T-cell (primary cell): Measurements from ENCODE around the gene MPHOSPH8. TPM values are rescaled to one million over a fixed set of nuclear protein-coding genes. Genes with fewer than 3 reads are reported as not detected.

Experiments used
- ATAC-seq, 4 experiments: fragments of 200-7000 bp in 3 of 4; fragments of 150-1000 bp in 1 of 4; cut with Tn5 transposase; replicated peaks in 1 of 4; 1 replicate in 3 of 4; 2 replicates in 1 of 4; pipeline ENCODE4 v1.10.0; 2021; ENCODE audit warnings: moderate library complexity in 3 of 4, mild to moderate bottlenecking in 2 of 4, moderate number of reproducible peaks in 1 of 4
- CTCF ChIA-PET, 2 donors: fragments of 300-600 bp; sonication (Branson Sonifier 250); formaldehyde crosslinking; loops; one replicate each; lab custom pipeline; 2022; ENCODE audit warnings: antibody characterized with exemption in 2 of 2; lab: Charles Lee
- POLR2A ChIA-PET, 2 donors: fragments of 300-600 bp; sonication (Branson Sonifier 250); formaldehyde crosslinking; loops; one replicate each; lab custom pipeline; 2022; ENCODE audit warnings: antibody characterized with exemption in 2 of 2; lab: Charles Lee
- DNase-seq, 35 experiments: peaks; one replicate each; pipeline versions ENCODE4 v3.0.0 to v3.0.0-alpha.2; 2013 to 2023
- H3K27ac ChIP-seq: one replicate; pipeline ENCODE4 v1.5.1; 2013; ENCODE audit warnings: low read length
- H3K27me3 ChIP-seq, 2 experiments: replicated peaks in 1 of 2; 1 replicate in 1 of 2; 2 replicates in 1 of 2; pipeline versions ENCODE4 v1.6.1 to v1.7.0; 2013; ENCODE audit warnings: low read length in 1 of 2, mixed read lengths in 1 of 2; ENCODE audit not compliant: control insufficient read depth in 2 of 2, insufficient read depth in 2 of 2; ENCODE audit errors: extremely low read depth in 1 of 2
- H3K36me3 ChIP-seq, 2 donors: 1 replicate in 1 of 2; 2 replicates in 1 of 2; pipeline versions ENCODE4 v1.6.1 to v1.7.0; 2013; ENCODE audit warnings: low read length in 1 of 2; ENCODE audit not compliant: control insufficient read depth in 2 of 2, insufficient read depth in 1 of 2; ENCODE audit errors: extremely low read depth in 1 of 2
- H3K4me1 ChIP-seq, 2 experiments: 1 replicate in 1 of 2; 2 replicates in 1 of 2; pipeline versions ENCODE4 v1.6.1 to v1.7.0; 2013; ENCODE audit warnings: low read length in 2 of 2, mixed read lengths in 1 of 2; ENCODE audit not compliant: insufficient read depth in 2 of 2, control insufficient read depth in 1 of 2; ENCODE audit errors: extremely low read depth in 1 of 2
- H3K4me3 ChIP-seq, 2 donors: 1 replicate in 1 of 2; 2 replicates in 1 of 2; pipeline versions ENCODE4 v1.5.1 to v1.7.0; 2013; ENCODE audit warnings: mild to moderate bottlenecking in 2 of 2, low read length in 1 of 2, moderate library complexity in 1 of 2; ENCODE audit not compliant: control insufficient read depth in 1 of 2; ENCODE audit errors: extremely low read depth in 1 of 2
- H3K9me3 ChIP-seq: 2 replicates; pipeline ENCODE4 v1.7.0; 2013
- H3K27ac Mint-ChIP-seq, 2 donors: one replicate each; pipeline ENCODE4 v1.8.0; 2020 to 2021; ENCODE audit warnings: mild to moderate bottlenecking in 2 of 2, mixed read lengths in 2 of 2
- H3K27me3 Mint-ChIP-seq, 2 donors: one replicate each; pipeline ENCODE4 v1.8.0; 2021 to 2022; ENCODE audit warnings: mixed read lengths in 2 of 2
- H3K36me3 Mint-ChIP-seq: one replicate; pipeline ENCODE4 v1.8.0; 2021; ENCODE audit warnings: mixed read lengths
- H3K4me1 Mint-ChIP-seq, 3 donors: one replicate each; pipeline ENCODE4 v1.8.0; 2020 to 2022; ENCODE audit warnings: mixed read lengths in 3 of 3, mild to moderate bottlenecking in 1 of 3
- H3K4me3 Mint-ChIP-seq, 3 donors: one replicate each; pipeline ENCODE4 v1.8.0; 2020 to 2022; ENCODE audit warnings: mild to moderate bottlenecking in 3 of 3, mixed read lengths in 3 of 3, moderate library complexity in 3 of 3
- H3K9me3 Mint-ChIP-seq, 3 donors: one replicate each; pipeline ENCODE4 v1.8.0; 2020 to 2022; ENCODE audit warnings: mixed read lengths in 3 of 3
- WGBS: methylation state at CpG from one replicate; pipeline ENCODE4 v1.1.5; 2013; ENCODE audit warnings: missing lambda C conversion rate; ENCODE audit not compliant: insufficient coverage; 5-methylcytosine and 5-hydroxymethylcytosine counted together
- total RNA-seq, 35 experiments: library from RNA in 6 of 35; stranded (reverse) in 6 of 35; fragments of 120-200 nt in 1 of 35; gene quantifications; one replicate each; pipeline versions ENCODE4 v1.2.1 to v1.2.4 and lab custom pipeline; 2013 to 2026

The MPHOSPH8 gene
- total RNA-seq, 5 donors from 2014 or later (not counting 1 experiment from before 2014, with no cell fraction given) = 64.5 to 91.3 (median 84.1) TPM

DNA sequence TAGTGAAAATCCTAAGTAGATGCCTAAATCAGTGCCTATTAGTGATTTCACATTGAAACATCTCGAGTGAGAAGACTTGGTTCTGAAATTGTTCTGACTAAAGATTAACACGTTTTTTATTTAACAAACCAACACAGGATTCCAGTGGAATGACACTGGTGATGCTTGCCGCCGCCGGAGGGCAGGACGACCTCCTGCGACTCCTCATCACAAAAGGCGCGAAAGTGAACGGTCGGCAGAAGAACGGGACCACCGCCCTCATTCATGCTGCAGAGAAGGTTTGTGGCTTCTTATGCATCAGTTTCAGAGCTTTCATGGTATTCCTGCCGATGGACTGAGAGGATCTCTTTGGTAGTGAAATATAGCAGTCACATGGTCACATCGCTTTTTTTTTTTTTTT is 28.1 kb downstream of the MPHOSPH8 start:
- DNase-seq = no peak
- WGBS = 99% methylated on average over 12 of the region's 15 CpGs
- Mint-ChIP-seq H3K27ac (no peak overlapping the region), H3K4me1 (peaks cover 3 to 7% (median 4%) of the 10 kb centered on the region in 3 donors), H3K4me3 (no peak overlapping the region), H3K9me3 (no peaks in the 10 kb centered on the region), H3K36me3 (peaks cover 63% of the 10 kb centered on the region), H3K27me3 (no peaks in the 10 kb centered on the region)
- Histone ChIP-seq H3K27ac (no peak overlapping the region), H3K27me3 (no peaks in the 10 kb centered on the region), H3K9me3 (no peaks in the 10 kb centered on the region), H3K36me3 (peaks cover 10 to 76% of the 10 kb centered on the region in 2 donors), H3K4me3 (no peak overlapping the region), H3K4me1 (no peaks in the 10 kb centered on the region)
- ChIA-PET POLR2A (interaction anchor here in 1 of 2 donors (0.6 kb wide), 1 partner anchor 1705 kb away, joined by 5 read pairs; no protein-coding TSS in a partner anchor), CTCF (no interaction called here)
- no peak for ATAC-seq

DNA sequence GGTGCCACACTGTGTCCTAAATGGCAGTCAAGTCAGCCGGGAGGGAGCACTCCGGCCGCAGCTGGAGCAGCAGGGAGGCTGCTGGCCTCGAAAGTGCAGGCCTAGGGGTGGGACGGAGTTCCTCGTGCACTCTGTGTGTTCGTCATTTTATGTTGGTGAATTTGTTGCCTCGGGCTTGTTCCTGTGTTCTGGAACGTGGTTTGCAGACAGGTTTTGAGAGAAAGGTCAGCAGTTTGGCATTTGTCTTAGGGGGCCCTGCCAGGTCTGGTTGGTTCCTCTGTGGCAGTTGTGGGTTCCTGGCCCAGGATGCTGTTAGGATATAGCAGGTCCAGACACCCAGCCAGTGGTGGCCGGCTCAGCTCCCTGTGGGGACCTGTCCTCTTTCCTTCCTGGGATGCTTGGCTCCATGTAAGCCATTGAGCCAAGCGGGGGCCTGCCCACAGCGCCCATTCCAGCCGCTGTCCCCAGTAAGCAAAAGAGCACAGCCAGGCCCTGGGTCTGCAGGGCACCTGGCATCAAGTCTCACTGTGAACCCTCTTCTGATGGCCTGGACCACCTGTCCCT is 30.0 kb downstream of the MPHOSPH8 start:
- no peak overlapping the region for H3K4me3 Mint-ChIP-seq
- DNase-seq = no peak
- WGBS = 92% methylated on average over 13 of the region's 13 CpGs
- Histone ChIP-seq H3K27me3 (no peaks in the 10 kb centered on the region), H3K36me3 (peaks cover 14 to 86% of the 10 kb centered on the region in 2 donors), H3K4me1 (no peaks in the 10 kb centered on the region), H3K27ac (no peak overlapping the region), H3K4me3 (no peak overlapping the region), H3K9me3 (no peaks in the 10 kb centered on the region)
- H3K27me3 Mint-ChIP-seq = no peaks in the 10 kb centered on the region
- CTCF ChIA-PET = no interaction called here
- peak overlapping the region in 1 of 2 donors; percentile 48 for H3K27ac Mint-ChIP-seq
- H3K9me3 Mint-ChIP-seq = no peaks in the 10 kb centered on the region
- peak in 1 of 4 experiments; percentile 17 for ATAC-seq
- POLR2A ChIA-PET = no interaction called here
- peaks cover 3 to 7% (median 4%) of the 10 kb centered on the region in 3 donors for H3K4me1 Mint-ChIP-seq
- H3K36me3 Mint-ChIP-seq = peaks cover 71% of the 10 kb centered on the region

DNA sequence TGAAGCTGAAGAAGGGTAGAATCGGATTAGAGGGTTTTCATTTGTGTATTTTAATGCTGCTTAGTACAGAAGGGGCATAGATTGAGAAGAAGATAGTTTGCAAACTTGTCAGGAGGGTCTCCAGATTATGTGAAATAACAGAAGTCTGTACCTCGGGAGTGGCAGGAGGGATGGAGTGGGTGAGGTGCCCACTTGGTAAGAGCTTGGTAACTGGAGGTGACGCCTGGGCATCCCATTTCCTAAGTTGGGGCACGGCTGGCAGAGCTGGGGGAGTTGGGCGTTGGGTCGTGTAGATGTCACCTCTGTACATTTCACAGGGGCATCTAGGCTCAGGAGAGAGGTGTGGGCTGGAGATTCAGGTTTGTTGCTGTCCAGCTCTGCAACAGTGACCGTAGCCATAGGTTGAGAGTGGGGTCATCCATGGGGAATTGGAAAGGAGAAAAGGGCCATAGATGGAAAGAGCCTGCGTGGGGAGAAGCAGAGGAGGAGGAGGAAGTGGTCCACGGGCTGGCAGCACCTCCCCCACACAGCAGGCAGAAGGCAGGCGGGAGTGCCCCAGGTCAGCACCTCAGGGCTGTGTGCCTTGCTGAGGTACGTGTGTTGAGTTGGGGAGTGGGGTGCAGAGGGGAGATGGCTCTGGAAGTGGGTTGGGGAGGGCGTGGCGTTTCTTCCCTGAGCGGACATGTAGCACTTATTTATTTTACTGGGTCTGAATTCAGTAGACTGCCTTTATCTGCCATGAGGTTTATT is 31.2 kb downstream of the MPHOSPH8 start:
- ChIA-PET POLR2A (no interaction called here), CTCF (no interaction called here)
- Mint-ChIP-seq H3K9me3 (no peaks in the 10 kb centered on the region), H3K4me3 (no peak overlapping the region), H3K36me3 (peaks cover 70% of the 10 kb centered on the region), H3K27ac (peak overlapping the region; percentile 47 to 71), H3K4me1 (peaks cover 3 to 7% (median 4%) of the 10 kb centered on the region in 3 donors), H3K27me3 (no peaks in the 10 kb centered on the region)
- Histone ChIP-seq H3K36me3 (peaks cover 22 to 86% of the 10 kb centered on the region in 2 donors), H3K9me3 (no peaks in the 10 kb centered on the region), H3K27ac (no peak overlapping the region), H3K4me1 (no peaks in the 10 kb centered on the region), H3K27me3 (no peaks in the 10 kb centered on the region), H3K4me3 (no peak overlapping the region)
- 96% methylated on average over 9 of the region's 14 CpGs for WGBS
- no peak for DNase-seq
- no peak for ATAC-seq

DNA sequence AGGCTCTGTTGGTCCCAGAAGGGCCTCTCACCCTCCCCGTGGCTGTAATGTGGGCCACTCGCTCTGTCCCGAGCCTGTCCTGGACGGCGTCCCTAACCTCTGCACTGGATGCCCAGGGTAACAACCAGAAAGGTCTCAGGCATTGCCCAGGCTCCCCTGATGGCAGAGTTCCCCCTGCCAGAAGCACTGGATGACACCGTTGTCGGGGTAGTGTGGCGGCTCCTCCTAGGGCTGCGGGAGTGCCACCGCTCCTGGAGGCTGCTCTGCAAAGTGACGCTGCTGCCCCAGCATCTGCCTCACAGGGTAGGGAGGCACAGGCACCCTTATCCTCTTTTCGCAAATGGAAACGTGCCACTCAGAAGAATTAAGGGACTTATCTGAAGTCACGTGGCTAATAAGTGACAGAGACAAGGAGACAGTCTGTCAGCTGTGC is 32.0 kb downstream of the MPHOSPH8 start:
- no peak overlapping the region for H3K27ac Mint-ChIP-seq
- DNase-seq (no peak), ATAC-seq (no peak)
- Histone ChIP-seq H3K27ac (no peak overlapping the region), H3K9me3 (no peaks in the 10 kb centered on the region), H3K4me3 (no peak overlapping the region), H3K27me3 (no peaks in the 10 kb centered on the region), H3K36me3 (peaks cover 24 to 92% of the 10 kb centered on the region in 2 donors), H3K4me1 (no peaks in the 10 kb centered on the region)
- no peaks in the 10 kb centered on the region for H3K27me3 Mint-ChIP-seq
- H3K4me1 Mint-ChIP-seq = peaks cover 3 to 7% (median 4%) of the 10 kb centered on the region in 3 donors
- H3K4me3 Mint-ChIP-seq = no peak overlapping the region
- ChIA-PET POLR2A (no interaction called here), CTCF (no interaction called here)
- H3K36me3 Mint-ChIP-seq = peaks cover 74% of the 10 kb centered on the region
- H3K9me3 Mint-ChIP-seq = no peaks in the 10 kb centered on the region
- WGBS = 96% methylated on average over 14 of the region's 14 CpGs

DNA sequence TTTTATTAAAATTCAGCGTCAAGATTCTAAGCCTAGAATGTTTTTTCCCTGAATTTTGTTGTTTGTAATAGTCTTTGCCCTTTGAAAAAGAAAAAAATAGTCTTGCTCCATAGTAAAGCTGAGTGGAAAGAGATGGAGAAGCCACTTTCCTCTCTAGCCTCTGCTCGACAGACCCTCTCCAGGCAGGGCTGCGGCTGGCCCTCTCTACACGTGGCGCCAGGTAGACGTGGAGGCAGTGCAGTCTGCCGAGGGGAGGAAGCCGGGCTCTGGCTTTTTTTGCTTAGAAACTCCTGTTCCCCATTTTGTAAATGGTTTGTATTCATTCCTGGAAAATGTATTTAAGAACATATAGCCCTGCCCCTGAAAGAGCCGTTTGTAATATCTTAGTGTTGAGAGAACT is 35.3 kb downstream of the MPHOSPH8 start:
- Histone ChIP-seq H3K27ac (no peak overlapping the region), H3K4me1 (no peaks in the 10 kb centered on the region), H3K4me3 (no peak overlapping the region), H3K9me3 (no peaks in the 10 kb centered on the region), H3K27me3 (no peaks in the 10 kb centered on the region), H3K36me3 (peaks cover 26 to 91% of the 10 kb centered on the region in 2 donors)
- H3K9me3 Mint-ChIP-seq = no peaks in the 10 kb centered on the region
- ATAC-seq = no peak
- H3K27me3 Mint-ChIP-seq = no peaks in the 10 kb centered on the region
- peaks cover 76% of the 10 kb centered on the region for H3K36me3 Mint-ChIP-seq
- peaks cover 3 to 7% (median 4%) of the 10 kb centered on the region in 3 donors for H3K4me1 Mint-ChIP-seq
- no peak for DNase-seq
- ChIA-PET POLR2A (no interaction called here), CTCF (no interaction called here)
- WGBS = 95% methylated on average over 7 of the region's 9 CpGs
- H3K27ac Mint-ChIP-seq = no peak overlapping the region
- H3K4me3 Mint-ChIP-seq = no peak overlapping the region

DNA sequence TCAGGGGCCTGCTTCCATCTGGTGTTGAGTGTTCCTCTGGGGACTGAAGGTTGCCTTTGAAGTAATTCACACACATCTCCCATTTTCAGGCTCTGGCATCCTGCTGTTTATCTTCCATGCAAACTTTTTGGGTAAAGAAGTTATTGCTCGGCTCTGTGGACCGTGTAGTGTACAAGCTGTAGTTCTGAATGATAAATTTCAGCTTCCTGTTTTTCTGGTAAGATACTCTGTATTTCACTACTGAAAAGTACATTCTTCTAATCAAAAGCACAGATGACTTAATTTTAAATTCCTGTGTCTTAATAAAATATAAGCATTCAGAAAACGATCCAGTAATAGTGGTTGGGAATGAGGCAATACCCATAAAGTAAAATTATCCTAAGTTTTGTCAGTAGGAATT is 36.7 kb downstream of the MPHOSPH8 start:
- Mint-ChIP-seq H3K36me3 (peaks cover 78% of the 10 kb centered on the region), H3K27ac (peak overlapping the region in 1 of 2 donors; percentile 50), H3K27me3 (no peaks in the 10 kb centered on the region), H3K9me3 (no peaks in the 10 kb centered on the region), H3K4me1 (no peaks in the 10 kb centered on the region), H3K4me3 (no peak overlapping the region)
- Histone ChIP-seq H3K4me1 (no peaks in the 10 kb centered on the region), H3K9me3 (no peaks in the 10 kb centered on the region), H3K27ac (no peak overlapping the region), H3K36me3 (peaks cover 27 to 91% of the 10 kb centered on the region in 2 donors), H3K4me3 (no peak overlapping the region), H3K27me3 (no peaks in the 10 kb centered on the region)
- WGBS = no CpG with 5 or more reads among the region's 3 CpGs
- no peak for DNase-seq
- POLR2A ChIA-PET = interaction anchor here (0.6 kb wide), 2 partner anchors 19 to 549 kb away, joined by 3 to 4 read pairs; no protein-coding TSS in a partner anchor
- CTCF ChIA-PET = no interaction called here
- no peak for ATAC-seq
